ENCODE measurements around the gene VWA3B.

- TF ChIP-seq CTCF (IDR thresholded peaks at IDR 0.05) (no peak), POLR2A (IDR thresholded peaks at IDR 0.05) (no peak)
Observed at GRCh38 chr2:98155291-98155690, 68.3 kb downstream of the VWA3B start.
